H9 (cell line): Measurements from ENCODE around the gene CCNT2. TPM values are rescaled to one million over a fixed set of nuclear protein-coding genes. Genes with fewer than 3 reads are reported as not detected.

ENCODE experiments used
- DNase-seq: peaks from one replicate; pipeline ENCODE4 v3.0.0-alpha.2; 2017
- H2AFZ ChIP-seq: one replicate; pipeline ENCODE4 v1.6.1; 2013; ENCODE audit warnings: mild to moderate bottlenecking, low read length, control low read depth, moderate library complexity
- H2AK5ac ChIP-seq: 2 replicates; pipeline ENCODE4 v1.6.1; 2013; ENCODE audit warnings: low read length, control low read depth, mixed read lengths; ENCODE audit not compliant: insufficient read length
- H2BK120ac ChIP-seq: one replicate; pipeline ENCODE4 v1.6.1; 2013; ENCODE audit warnings: low read depth, mild to moderate bottlenecking, low read length, control low read depth, inconsistent platforms; ENCODE audit not compliant: poor library complexity, severe bottlenecking
- H2BK12ac ChIP-seq: 2 replicates; pipeline ENCODE4 v1.6.1; 2013; ENCODE audit warnings: low read length, control low read depth, mixed read lengths, low read depth; ENCODE audit not compliant: insufficient read length
- H2BK15ac ChIP-seq: 2 replicates; pipeline ENCODE4 v1.6.1; 2013; ENCODE audit warnings: low read depth, low read length, control low read depth
- H2BK20ac ChIP-seq: one replicate; pipeline ENCODE4 v1.6.1; 2013; ENCODE audit warnings: low read depth, mild to moderate bottlenecking, low read length, control low read depth, inconsistent platforms; ENCODE audit not compliant: poor library complexity, severe bottlenecking
- H2BK5ac ChIP-seq: 2 replicates; pipeline ENCODE4 v1.6.1; 2013; ENCODE audit warnings: low read length, control low read depth, mixed read lengths; ENCODE audit not compliant: insufficient read length
- H3K14ac ChIP-seq: 2 replicates; pipeline ENCODE4 v1.6.1; 2013; ENCODE audit warnings: low read length, control low read depth; ENCODE audit not compliant: insufficient read depth
- H3K18ac ChIP-seq: 2 replicates; pipeline ENCODE4 v1.6.1; 2013; ENCODE audit warnings: low read depth, mild to moderate bottlenecking, mixed read lengths, low read length, control low read depth; ENCODE audit not compliant: insufficient read length
- H3K23ac ChIP-seq: 2 replicates; pipeline ENCODE4 v1.6.1; 2013; ENCODE audit warnings: low read length, control low read depth, mixed read lengths, low read depth; ENCODE audit not compliant: insufficient read length
- H3K23me2 ChIP-seq: 2 replicates; pipeline ENCODE4 v1.6.1; 2013; ENCODE audit warnings: low read depth, mild to moderate bottlenecking, mixed read lengths, low read length, control low read depth; ENCODE audit not compliant: insufficient read length, poor library complexity, severe bottlenecking
- H3K27ac ChIP-seq: 2 replicates; pipeline ENCODE4 v1.5.1; 2013; ENCODE audit warnings: low read length, control low read depth, mixed read lengths, low read depth; ENCODE audit not compliant: insufficient read length
- H3K27me3 ChIP-seq: 2 replicates; pipeline ENCODE4 v1.6.1; 2013; ENCODE audit warnings: low read length, control low read depth, inconsistent platforms; ENCODE audit not compliant: insufficient read depth
- H3K4ac ChIP-seq: 2 replicates; pipeline ENCODE4 v1.6.1; 2013; ENCODE audit warnings: low read depth, mild to moderate bottlenecking, control low read depth, inconsistent platforms, low read length, moderate library complexity
- H3K4me1 ChIP-seq: 2 replicates; pipeline ENCODE4 v1.6.1; 2013; ENCODE audit warnings: low read length, control low read depth, inconsistent platforms; ENCODE audit not compliant: insufficient read depth
- H3K4me2 ChIP-seq: 2 replicates; pipeline ENCODE4 v1.6.1; 2013; ENCODE audit warnings: low read length, control low read depth, mixed read lengths; ENCODE audit not compliant: insufficient read length, insufficient read depth
- H3K56ac ChIP-seq: 2 replicates; pipeline ENCODE4 v1.6.1; 2013; ENCODE audit warnings: low read depth, mild to moderate bottlenecking, mixed read lengths, low read length, control low read depth; ENCODE audit not compliant: insufficient read length
- H3K79me1 ChIP-seq: 2 replicates; pipeline ENCODE4 v1.6.1; 2013; ENCODE audit warnings: low read depth, mild to moderate bottlenecking, moderate library complexity, low read length, control low read depth, inconsistent platforms; ENCODE audit not compliant: insufficient read depth, poor library complexity, severe bottlenecking
- H3K79me2 ChIP-seq: 2 replicates; pipeline ENCODE4 v1.6.1; 2013; ENCODE audit warnings: low read length, control low read depth, inconsistent platforms; ENCODE audit not compliant: insufficient read depth
- H3K9ac ChIP-seq: 2 replicates; pipeline ENCODE4 v1.6.1; 2013; ENCODE audit warnings: low read length, control low read depth, mixed read lengths; ENCODE audit not compliant: insufficient read length; ENCODE audit errors: extremely low read depth
- H3K9me3 ChIP-seq: one replicate; pipeline ENCODE4 v1.6.1; 2013; ENCODE audit warnings: low read depth, low read length, inconsistent platforms; ENCODE audit not compliant: control insufficient read depth
- H3T11ph ChIP-seq: one replicate; pipeline ENCODE4 v1.6.1; 2013; ENCODE audit warnings: mild to moderate bottlenecking, low read length, control low read depth, inconsistent platforms
- H4K20me1 ChIP-seq: one replicate; pipeline ENCODE4 v1.6.1; 2013; ENCODE audit not compliant: control insufficient read depth, insufficient read length, insufficient read depth
- H4K5ac ChIP-seq: 2 replicates; pipeline ENCODE4 v1.6.1; 2013; ENCODE audit warnings: low read depth, mild to moderate bottlenecking, mixed read lengths, low read length, control low read depth; ENCODE audit not compliant: insufficient read length
- H4K8ac ChIP-seq: replicated peaks from 2 replicates; pipeline ENCODE4 v1.6.1; 2013; ENCODE audit warnings: low read length, control low read depth, mixed read lengths, low read depth; ENCODE audit not compliant: insufficient read length
- H4K91ac ChIP-seq: 2 replicates; pipeline ENCODE4 v1.6.1; 2013; ENCODE audit warnings: low read depth, mild to moderate bottlenecking, moderate library complexity, mixed read lengths, low read length, control low read depth; ENCODE audit not compliant: insufficient read length
- H3K27ac Mint-ChIP-seq, 3 experiments: 2 replicates in 2 of 3; 3 replicates in 1 of 3; pipeline ENCODE4 v1.8.0; 2020 to 2021; ENCODE audit warnings: mixed read lengths in 3 of 3, mild to moderate bottlenecking in 1 of 3, moderate library complexity in 1 of 3
- H3K27me3 Mint-ChIP-seq: 2 replicates; pipeline ENCODE4 v1.8.0; 2021; ENCODE audit warnings: low read depth, mild to moderate bottlenecking, moderate library complexity, mixed read lengths
- H3K36me3 Mint-ChIP-seq, 3 experiments: 2 replicates in 2 of 3; 3 replicates in 1 of 3; pipeline ENCODE4 v1.8.0; 2020 to 2021; ENCODE audit warnings: low read depth in 3 of 3, mixed read lengths in 3 of 3; ENCODE audit not compliant: insufficient read depth in 1 of 3
- H3K4me1 Mint-ChIP-seq, 2 experiments: 2 replicates each; pipeline ENCODE4 v1.8.0; 2020; ENCODE audit warnings: mixed read lengths in 2 of 2
- H3K4me3 Mint-ChIP-seq, 2 experiments: 2 replicates in 1 of 2; 3 replicates in 1 of 2; pipeline ENCODE4 v1.8.0; 2020 to 2021; ENCODE audit warnings: mild to moderate bottlenecking in 2 of 2, mixed read lengths in 2 of 2, moderate library complexity in 1 of 2
- H3K9me3 Mint-ChIP-seq, 2 experiments: 2 replicates in 1 of 2; 3 replicates in 1 of 2; pipeline ENCODE4 v1.8.0; 2020; ENCODE audit warnings: mild to moderate bottlenecking in 2 of 2, mixed read lengths in 2 of 2, moderate library complexity in 1 of 2
- WGBS: extraction: QIAGEN DNeasy Blood & Tissue Kit; methylation state at CpG from one replicate; pipeline ENCODE4 v1.1.7; 2013; ENCODE audit warnings: missing lambda C conversion rate, low lambda C conversion rate, mixed read lengths; ENCODE audit not compliant: insufficient read length; ENCODE audit errors: extremely low coverage; 5-methylcytosine and 5-hydroxymethylcytosine counted together
- total RNA-seq: library from RNA; stranded (reverse); gene quantifications from 2 replicates; pipeline ENCODE4 v1.2.1, GENCODE V29; 2021
- TF ChIP-seq, protein P1 (sequence below): fragments of 200-600 bp; sonication (generic); conservative IDR thresholded peaks from 3 replicates; pipeline ENCODE4 v1.8.0; 2021; ENCODE audit warnings: antibody characterized with exemption, mild to moderate bottlenecking

The CCNT2 gene
- total RNA-seq, 1 experiment from 2014 or later = 42.0 TPM

GRCh38 chr2:134911400-134911785 is 7.2 kb upstream of the CCNT2 start:
- H3K4me2 ChIP-seq = no peak overlapping the region
- WGBS = no CpG with 5 or more reads among the region's 3 CpGs
- Mint-ChIP-seq H3K4me3 (no peak overlapping the region), H3K36me3 (no peaks in the 10 kb centered on the region; a peak in 3 of 7 replicates), H3K4me1 (no peaks in the 10 kb centered on the region), H3K27ac (no peak overlapping the region), H3K9me3 (peaks cover 10 to 18% of the 10 kb centered on the region in 2 experiments), H3K27me3 (peaks cover 3% of the 10 kb centered on the region; the same call in 1 of the 2 replicates)
- no peak overlapping the region for H3K27ac ChIP-seq
- H3K4me1 ChIP-seq = no peaks in the 10 kb centered on the region
- no peaks in the 10 kb centered on the region for H3K27me3 ChIP-seq
- DNase-seq = no peak
- H3T11ph ChIP-seq = no peak overlapping the region
- no peak overlapping the region for H2AFZ ChIP-seq
- H2AK5ac ChIP-seq = no peak overlapping the region
- H4K5ac ChIP-seq = no peak overlapping the region
- H3K9ac ChIP-seq = no peak overlapping the region
- no peak overlapping the region for H3K4ac ChIP-seq
- no peak overlapping the region for H2BK5ac ChIP-seq
- no peaks in the 10 kb centered on the region for H3K9me3 ChIP-seq
- H3K23me2 ChIP-seq = no peaks in the 10 kb centered on the region
- no peak overlapping the region for H4K91ac ChIP-seq
- H4K8ac ChIP-seq = no peak overlapping the region
- no peak overlapping the region for H2BK20ac ChIP-seq
- no peak overlapping the region for H2BK12ac ChIP-seq
- no peak overlapping the region for H3K14ac ChIP-seq
- H2BK120ac ChIP-seq = no peak overlapping the region
- no peaks in the 10 kb centered on the region for H3K79me2 ChIP-seq
- H4K20me1 ChIP-seq = no peaks in the 10 kb centered on the region
- H3K18ac ChIP-seq = no peak overlapping the region
- TF ChIP-seq, protein P1, sequence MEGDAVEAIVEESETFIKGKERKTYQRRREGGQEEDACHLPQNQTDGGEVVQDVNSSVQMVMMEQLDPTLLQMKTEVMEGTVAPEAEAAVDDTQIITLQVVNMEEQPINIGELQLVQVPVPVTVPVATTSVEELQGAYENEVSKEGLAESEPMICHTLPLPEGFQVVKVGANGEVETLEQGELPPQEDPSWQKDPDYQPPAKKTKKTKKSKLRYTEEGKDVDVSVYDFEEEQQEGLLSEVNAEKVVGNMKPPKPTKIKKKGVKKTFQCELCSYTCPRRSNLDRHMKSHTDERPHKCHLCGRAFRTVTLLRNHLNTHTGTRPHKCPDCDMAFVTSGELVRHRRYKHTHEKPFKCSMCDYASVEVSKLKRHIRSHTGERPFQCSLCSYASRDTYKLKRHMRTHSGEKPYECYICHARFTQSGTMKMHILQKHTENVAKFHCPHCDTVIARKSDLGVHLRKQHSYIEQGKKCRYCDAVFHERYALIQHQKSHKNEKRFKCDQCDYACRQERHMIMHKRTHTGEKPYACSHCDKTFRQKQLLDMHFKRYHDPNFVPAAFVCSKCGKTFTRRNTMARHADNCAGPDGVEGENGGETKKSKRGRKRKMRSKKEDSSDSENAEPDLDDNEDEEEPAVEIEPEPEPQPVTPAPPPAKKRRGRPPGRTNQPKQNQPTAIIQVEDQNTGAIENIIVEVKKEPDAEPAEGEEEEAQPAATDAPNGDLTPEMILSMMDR = no peak
- no peaks in the 10 kb centered on the region for H3K79me1 ChIP-seq
- no peak overlapping the region for H3K56ac ChIP-seq
- no peak overlapping the region for H2BK15ac ChIP-seq
- no peak overlapping the region for H3K23ac ChIP-seq
